ENCODE data around the gene AUTS2. TPM values are rescaled to one million over a fixed set of nuclear protein-coding genes. Genes with fewer than 3 reads are reported as not detected.

The AUTS2 gene
- total and polyA plus RNA-seq, 10 of the 15 experiments (the other 5 are each of a cell fraction or from before 2014, with no cell fraction given), result 6.4 to 55.6 (median 21.6) TPM

GRCh38 chr7:70568674-70569334 lies 970.5 kb downstream of the AUTS2 start:
- POLR2A ChIA-PET, result no interaction called here
- TF ChIP-seq, protein P1, sequence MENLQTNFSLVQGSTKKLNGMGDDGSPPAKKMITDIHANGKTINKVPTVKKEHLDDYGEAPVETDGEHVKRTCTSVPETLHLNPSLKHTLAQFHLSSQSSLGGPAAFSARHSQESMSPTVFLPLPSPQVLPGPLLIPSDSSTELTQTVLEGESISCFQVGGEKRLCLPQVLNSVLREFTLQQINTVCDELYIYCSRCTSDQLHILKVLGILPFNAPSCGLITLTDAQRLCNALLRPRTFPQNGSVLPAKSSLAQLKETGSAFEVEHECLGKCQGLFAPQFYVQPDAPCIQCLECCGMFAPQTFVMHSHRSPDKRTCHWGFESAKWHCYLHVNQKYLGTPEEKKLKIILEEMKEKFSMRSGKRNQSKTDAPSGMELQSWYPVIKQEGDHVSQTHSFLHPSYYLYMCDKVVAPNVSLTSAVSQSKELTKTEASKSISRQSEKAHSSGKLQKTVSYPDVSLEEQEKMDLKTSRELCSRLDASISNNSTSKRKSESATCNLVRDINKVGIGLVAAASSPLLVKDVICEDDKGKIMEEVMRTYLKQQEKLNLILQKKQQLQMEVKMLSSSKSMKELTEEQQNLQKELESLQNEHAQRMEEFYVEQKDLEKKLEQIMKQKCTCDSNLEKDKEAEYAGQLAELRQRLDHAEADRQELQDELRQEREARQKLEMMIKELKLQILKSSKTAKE (IDR thresholded peaks at IDR 0.05; ENCODE audit: low read depth, poor library complexity, severe bottlenecking), result no peak
- TF ChIP-seq SMAD5 (IDR thresholded peaks at IDR 0.05; ENCODE audit: low read depth), result no peak
- TF ChIP-seq NR2F1 (conservative IDR thresholded peaks at IDR 0.05), result no peak
- H3K9ac ChIP-seq (ENCODE audit: control insufficient read depth, insufficient read depth, low read length), result no peak overlapping the region
- CTCF ChIA-PET, result interaction anchor here (0.6 kb wide), 1 partner anchor 74 kb away, joined by 4 read pairs; no protein-coding TSS in a partner anchor
- H4K20me1 ChIP-seq (ENCODE audit: control insufficient read depth, insufficient read depth), result no peaks in the 10 kb centered on the region
- SMC1A ChIA-PET (ENCODE audit: uncharacterized antibody, unreplicated experiment), result interaction anchor here (1.5 kb wide), 1 partner anchor 14 kb away, joined by 3 read pairs; no protein-coding TSS in a partner anchor
- no peak overlapping the region for H3K4me2 ChIP-seq (ENCODE audit: control insufficient read depth, insufficient read depth)
- no peaks in the 10 kb centered on the region for H3K27me3 ChIP-seq (replicated peaks in 1 of 2; ENCODE audit: control insufficient read depth in 2 of 2, insufficient read depth in 2 of 2, low read length in 1 of 2)
- DNase-seq (ENCODE audit: low read depth, low spot score) (no peak), FAIRE-seq (no peak), ATAC-seq (no peak)
- RAD21 ChIA-PET (ENCODE audit: unreplicated experiment), result no interaction called here
- H3K4me1 ChIP-seq (ENCODE audit: control insufficient read depth, insufficient read depth, low read length), result no peaks in the 10 kb centered on the region
- H3K27ac ChIP-seq (ENCODE audit: control insufficient read depth, insufficient read depth), result no peak overlapping the region
- in situ Hi-C loops (cut with MboI), result no loop called here
- no peak overlapping the region for H2AFZ ChIP-seq (ENCODE audit: control insufficient read depth, low read depth, low read length)
- no peaks in the 10 kb centered on the region for H3K79me2 ChIP-seq (ENCODE audit: control insufficient read depth, insufficient read depth, low read length)
- no peaks in the 10 kb centered on the region for H3K9me3 ChIP-seq (replicated peaks; ENCODE audit: control insufficient read depth, insufficient read depth, low read length)
- H3K36me3 ChIP-seq (ENCODE audit: control insufficient read depth in 2 of 2, insufficient read depth in 2 of 2, low read length in 1 of 2), result no peaks in the 10 kb centered on the region
- no peak overlapping the region for H3K4me3 ChIP-seq
- WGBS (ENCODE audit: insufficient coverage, insufficient replicate concordance, low lambda C conversion rate, missing lambda C conversion rate), result 54% methylated on average over 8 of the region's 8 CpGs
- intact Hi-C loops (cut with micrococcal nuclease; ENCODE audit: unreplicated experiment), result no loop called here
- BruUV-seq (replicated peaks), result no TSS peak

DNA sequence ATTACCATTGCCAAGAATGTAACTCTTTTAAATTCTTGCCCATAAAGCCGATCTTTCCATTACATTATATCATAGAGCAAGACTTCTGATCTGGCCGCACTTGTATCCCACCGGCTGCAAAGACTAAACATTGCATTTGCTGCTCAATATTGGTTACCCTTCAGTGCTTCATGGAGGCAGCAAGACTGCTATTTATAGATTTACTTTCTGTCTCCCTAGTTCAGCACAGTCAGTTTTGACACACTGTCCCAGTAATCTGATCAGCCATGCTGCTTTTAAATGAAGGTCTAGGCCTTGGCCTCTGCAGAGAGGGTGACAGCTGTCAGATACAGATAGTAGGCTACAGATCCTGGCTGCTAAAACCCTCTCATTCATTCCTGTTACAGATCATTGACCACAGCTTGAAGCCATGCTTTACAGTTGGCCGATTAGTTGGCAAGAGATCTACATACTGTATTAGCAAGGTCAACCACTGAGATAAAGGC lies 971.1 kb downstream of the AUTS2 start:
- no peak overlapping the region for H3K9ac ChIP-seq (ENCODE audit: control insufficient read depth, insufficient read depth, low read length)
- no peaks in the 10 kb centered on the region for H3K79me2 ChIP-seq (ENCODE audit: control insufficient read depth, insufficient read depth, low read length)
- WGBS (ENCODE audit: insufficient coverage, insufficient replicate concordance, low lambda C conversion rate, missing lambda C conversion rate), result 45% methylated on average over 4 of the region's 4 CpGs
- BruUV-seq (replicated peaks), result no TSS peak
- H3K4me1 ChIP-seq (ENCODE audit: control insufficient read depth, insufficient read depth, low read length), result no peaks in the 10 kb centered on the region
- H3K27ac ChIP-seq (ENCODE audit: control insufficient read depth, insufficient read depth), result no peak overlapping the region
- H3K9me3 ChIP-seq (replicated peaks; ENCODE audit: control insufficient read depth, insufficient read depth, low read length), result no peaks in the 10 kb centered on the region
- FAIRE-seq, result no peak
- no peak overlapping the region for H3K4me3 ChIP-seq
- no peaks in the 10 kb centered on the region for H3K36me3 ChIP-seq (ENCODE audit: control insufficient read depth in 2 of 2, insufficient read depth in 2 of 2, low read length in 1 of 2)
- CTCF ChIA-PET, result interaction anchor here (0.6 kb wide), 1 partner anchor 75 kb away, joined by 4 read pairs; no protein-coding TSS in a partner anchor
- SMC1A ChIA-PET (ENCODE audit: uncharacterized antibody, unreplicated experiment), result interaction anchor here (1.0 to 1.5 kb wide), 2 partner anchors 9 to 14 kb away, joined by 3 read pairs; no protein-coding TSS in a partner anchor
- DNase-seq (ENCODE audit: low read depth, low spot score), result peak; percentile 12
- H4K20me1 ChIP-seq (ENCODE audit: control insufficient read depth, insufficient read depth), result no peaks in the 10 kb centered on the region
- intact Hi-C loops (cut with micrococcal nuclease; ENCODE audit: unreplicated experiment), result no loop called here
- in situ Hi-C loops (cut with MboI), result no loop called here
- POLR2A ChIA-PET, result no interaction called here
- H3K4me2 ChIP-seq (ENCODE audit: control insufficient read depth, insufficient read depth), result no peak overlapping the region
- ATAC-seq, result no peak; the same call in 2 of the 3 replicates
- no peaks in the 10 kb centered on the region for H3K27me3 ChIP-seq (replicated peaks in 1 of 2; ENCODE audit: control insufficient read depth in 2 of 2, insufficient read depth in 2 of 2, low read length in 1 of 2)
- RAD21 ChIA-PET (ENCODE audit: unreplicated experiment), result no interaction called here
- H2AFZ ChIP-seq (ENCODE audit: control insufficient read depth, low read depth, low read length), result no peak overlapping the region
- TF ChIP-seq ATF7 (IDR thresholded peaks at IDR 0.05; ENCODE audit: low read depth) (no peak), HDGF (IDR thresholded peaks at IDR 0.05) (no peak), CBX5 (IDR thresholded peaks at IDR 0.05; ENCODE audit: low read depth) (no peak), REST (IDR thresholded peaks at IDR 0.05; ENCODE audit: low read depth, low read length) (no peak), CHD1 (IDR thresholded peaks at IDR 0.05; ENCODE audit: low read depth, low read length) (no peak), SMC3 (IDR thresholded peaks at IDR 0.05; ENCODE audit: borderline replicate concordance, low read length) (no peak), TCF12 (IDR thresholded peaks at IDR 0.05; ENCODE audit: low read depth, low read length) (no peak), TBL1XR1 (IDR thresholded peaks at IDR 0.05; ENCODE audit: low read depth, low read length) (no peak), GATAD2B (conservative IDR thresholded peaks at IDR 0.05; ENCODE audit: low read depth) (no peak)

All from GM12878 (cell line).